ENCODE data around the gene NELFA. TPM values are rescaled to one million over a fixed set of nuclear protein-coding genes. Genes with fewer than 3 reads are reported as not detected.

The NELFA gene
- total RNA-seq, 4 donors from 2014 or later: 22.0 to 80.4 (median 31.8) TPM

DNA sequence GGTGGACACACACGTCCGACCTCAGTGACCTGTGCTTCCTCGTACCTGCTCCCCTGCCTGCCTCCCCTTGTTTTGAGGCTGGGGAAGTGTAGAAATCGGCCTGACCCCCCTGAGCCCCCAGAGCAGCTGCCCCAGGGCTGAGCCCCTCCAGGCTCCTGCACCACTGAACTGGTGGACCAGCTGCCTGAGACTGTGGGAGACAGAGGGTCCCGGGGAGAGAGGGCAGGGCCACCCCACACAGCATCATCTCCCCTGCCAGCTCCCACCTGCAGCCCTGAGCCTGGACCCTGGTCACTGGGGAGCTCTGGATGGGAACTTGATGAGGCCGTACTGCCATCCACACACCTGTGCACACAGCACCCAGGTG, 35.3 kb upstream of the NELFA start:
- in situ Hi-C loops (cut with MboI; ENCODE audit: low pct_ligation_motif_present in 1 of 4, low pct_unique_long_range_greater_than_20kb in 1 of 4, low sequenced_read_pairs in 3 of 4): no loop called here
- TF ChIP-seq POLR2AphosphoS5 (IDR thresholded peaks at IDR 0.05) (no peak), POLR2A (IDR thresholded peaks at IDR 0.05) (no peak), EP300 (IDR thresholded peaks at IDR 0.05; ENCODE audit: low read depth) (no peak)
- TF ChIP-seq, protein P1, sequence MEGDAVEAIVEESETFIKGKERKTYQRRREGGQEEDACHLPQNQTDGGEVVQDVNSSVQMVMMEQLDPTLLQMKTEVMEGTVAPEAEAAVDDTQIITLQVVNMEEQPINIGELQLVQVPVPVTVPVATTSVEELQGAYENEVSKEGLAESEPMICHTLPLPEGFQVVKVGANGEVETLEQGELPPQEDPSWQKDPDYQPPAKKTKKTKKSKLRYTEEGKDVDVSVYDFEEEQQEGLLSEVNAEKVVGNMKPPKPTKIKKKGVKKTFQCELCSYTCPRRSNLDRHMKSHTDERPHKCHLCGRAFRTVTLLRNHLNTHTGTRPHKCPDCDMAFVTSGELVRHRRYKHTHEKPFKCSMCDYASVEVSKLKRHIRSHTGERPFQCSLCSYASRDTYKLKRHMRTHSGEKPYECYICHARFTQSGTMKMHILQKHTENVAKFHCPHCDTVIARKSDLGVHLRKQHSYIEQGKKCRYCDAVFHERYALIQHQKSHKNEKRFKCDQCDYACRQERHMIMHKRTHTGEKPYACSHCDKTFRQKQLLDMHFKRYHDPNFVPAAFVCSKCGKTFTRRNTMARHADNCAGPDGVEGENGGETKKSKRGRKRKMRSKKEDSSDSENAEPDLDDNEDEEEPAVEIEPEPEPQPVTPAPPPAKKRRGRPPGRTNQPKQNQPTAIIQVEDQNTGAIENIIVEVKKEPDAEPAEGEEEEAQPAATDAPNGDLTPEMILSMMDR (IDR thresholded peaks at IDR 0.05): no peak
- DNase-seq: no peak

DNA sequence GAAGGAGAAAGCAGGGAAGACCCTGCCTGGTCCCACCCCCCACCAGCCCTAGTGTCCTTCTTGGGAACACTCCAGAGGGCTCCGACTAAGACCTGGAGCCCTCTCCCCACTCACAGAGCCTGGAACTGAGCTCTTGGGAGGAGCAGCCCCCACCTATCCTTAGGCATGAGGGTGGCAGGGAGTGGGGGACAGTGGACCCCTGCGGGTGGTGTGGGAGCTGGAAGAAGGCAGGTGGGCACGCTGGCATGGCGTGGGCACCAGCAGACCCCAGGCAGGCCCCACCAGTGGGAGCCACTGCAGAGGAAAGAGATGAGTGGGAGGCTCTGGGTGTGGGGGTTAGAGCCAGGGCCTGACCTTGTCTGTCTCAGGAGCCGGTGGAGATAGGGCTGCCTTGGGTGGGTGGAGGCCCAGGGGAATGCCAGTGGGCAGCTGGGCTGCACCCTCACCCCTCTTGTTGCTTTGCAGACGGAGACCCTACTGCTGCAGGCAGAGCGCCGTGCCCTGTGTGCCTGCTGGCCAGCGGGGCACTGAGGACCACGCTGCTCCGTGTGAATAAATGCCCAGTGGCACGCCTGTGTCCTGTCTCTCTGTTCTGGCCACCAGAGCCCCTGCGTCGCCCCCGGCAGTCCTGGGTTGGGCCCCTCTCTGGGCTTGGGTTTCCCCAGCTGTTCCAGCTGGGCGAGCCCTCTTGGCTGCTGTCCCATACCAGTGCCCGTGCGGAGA, 34.8 kb upstream of the NELFA start:
- in situ Hi-C loops (cut with MboI; ENCODE audit: low pct_ligation_motif_present in 1 of 4, low pct_unique_long_range_greater_than_20kb in 1 of 4, low sequenced_read_pairs in 3 of 4): no loop called here
- Histone ChIP-seq H3K36me3 (no peaks in the 10 kb centered on the region), H3K4me1 (peaks cover 0 to 27% (median 22%) of the 10 kb centered on the region in 4 donors), H3K27ac (no peak overlapping the region), H3K4me3 (no peak overlapping the region), H3K27me3 (peaks cover 53% of the 10 kb centered on the region), H3K9me3 (no peaks in the 10 kb centered on the region)
- intact Hi-C loops (cut with DNase I; ENCODE audit: low total_unique reads): no loop called here
- TF ChIP-seq, protein P1 (IDR thresholded peaks at IDR 0.05): no peak
- TF ChIP-seq POLR2A (IDR thresholded peaks at IDR 0.05) (no peak), EP300 (IDR thresholded peaks at IDR 0.05; ENCODE audit: low read depth) (no peak), POLR2AphosphoS5 (IDR thresholded peaks at IDR 0.05) (no peak)
- WGBS, 2 donors (ENCODE audit: low coverage in 1 of 2): 88% methylated on average over 18 of the region's 18 CpGs; no CpG with 5 or more reads in 1 of the 2 donors
- no peak for DNase-seq

More for the DNA sequence above, 35.3 kb upstream of the NELFA start:
- Histone ChIP-seq H3K9me3 (no peaks in the 10 kb centered on the region), H3K4me1 (peaks cover 0 to 27% (median 22%) of the 10 kb centered on the region in 4 donors), H3K27me3 (peaks cover 50% of the 10 kb centered on the region), H3K36me3 (no peaks in the 10 kb centered on the region), H3K4me3 (no peak overlapping the region), H3K27ac (no peak overlapping the region)
- 80% methylated on average over 6 of the region's 6 CpGs; no CpG with 5 or more reads in 1 of the 2 donors for WGBS, 2 donors (ENCODE audit: low coverage in 1 of 2)
- intact Hi-C loops (cut with DNase I; ENCODE audit: low total_unique reads): no loop called here

DNA sequence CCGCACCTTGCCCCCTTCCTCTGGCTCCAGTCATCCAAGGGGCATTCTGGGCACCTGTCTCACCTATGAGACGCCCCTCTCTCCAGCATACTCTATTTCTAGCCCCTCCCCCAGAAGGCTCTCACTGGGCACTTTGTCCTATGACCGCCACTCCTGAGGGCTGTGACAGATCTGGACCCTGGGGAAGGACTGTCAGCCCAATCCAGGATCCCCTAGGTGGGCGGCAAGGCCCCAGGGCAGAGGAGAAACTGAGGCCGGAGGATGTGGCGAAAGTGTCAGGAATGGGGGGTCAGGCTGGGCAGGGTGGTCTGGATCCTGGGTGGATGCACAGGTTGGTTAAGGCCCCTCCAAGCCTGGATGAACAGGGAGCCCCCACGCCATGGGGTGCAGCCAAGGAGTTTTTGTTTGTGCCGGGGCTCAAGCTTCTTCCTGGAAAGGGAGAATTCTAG, 34.2 kb upstream of the NELFA start:
- Histone ChIP-seq H3K27me3 (peaks cover 47% of the 10 kb centered on the region), H3K4me1 (peaks cover 0 to 27% (median 22%) of the 10 kb centered on the region in 4 donors), H3K4me3 (peak overlapping the region in 2 of 4 donors; percentile 90 to 94), H3K27ac (no peak overlapping the region), H3K36me3 (no peaks in the 10 kb centered on the region), H3K9me3 (no peaks in the 10 kb centered on the region)
- in situ Hi-C loops (cut with MboI; ENCODE audit: low pct_ligation_motif_present in 1 of 4, low pct_unique_long_range_greater_than_20kb in 1 of 4, low sequenced_read_pairs in 3 of 4) (no loop called here), intact Hi-C loops (cut with DNase I; ENCODE audit: low total_unique reads) (no loop called here)
- no peak for TF ChIP-seq POLR2AphosphoS5 (IDR thresholded peaks at IDR 0.05)
- no peak for TF ChIP-seq EP300 (IDR thresholded peaks at IDR 0.05; ENCODE audit: low read depth)
- no peak for TF ChIP-seq POLR2A (IDR thresholded peaks at IDR 0.05)
- TF ChIP-seq, protein P1 (IDR thresholded peaks at IDR 0.05): no peak
- 82% methylated on average over 7 of the region's 8 CpGs; no CpG with 5 or more reads in 1 of the 2 donors for WGBS, 2 donors (ENCODE audit: low coverage in 1 of 2)
- DNase-seq: no peak

DNA sequence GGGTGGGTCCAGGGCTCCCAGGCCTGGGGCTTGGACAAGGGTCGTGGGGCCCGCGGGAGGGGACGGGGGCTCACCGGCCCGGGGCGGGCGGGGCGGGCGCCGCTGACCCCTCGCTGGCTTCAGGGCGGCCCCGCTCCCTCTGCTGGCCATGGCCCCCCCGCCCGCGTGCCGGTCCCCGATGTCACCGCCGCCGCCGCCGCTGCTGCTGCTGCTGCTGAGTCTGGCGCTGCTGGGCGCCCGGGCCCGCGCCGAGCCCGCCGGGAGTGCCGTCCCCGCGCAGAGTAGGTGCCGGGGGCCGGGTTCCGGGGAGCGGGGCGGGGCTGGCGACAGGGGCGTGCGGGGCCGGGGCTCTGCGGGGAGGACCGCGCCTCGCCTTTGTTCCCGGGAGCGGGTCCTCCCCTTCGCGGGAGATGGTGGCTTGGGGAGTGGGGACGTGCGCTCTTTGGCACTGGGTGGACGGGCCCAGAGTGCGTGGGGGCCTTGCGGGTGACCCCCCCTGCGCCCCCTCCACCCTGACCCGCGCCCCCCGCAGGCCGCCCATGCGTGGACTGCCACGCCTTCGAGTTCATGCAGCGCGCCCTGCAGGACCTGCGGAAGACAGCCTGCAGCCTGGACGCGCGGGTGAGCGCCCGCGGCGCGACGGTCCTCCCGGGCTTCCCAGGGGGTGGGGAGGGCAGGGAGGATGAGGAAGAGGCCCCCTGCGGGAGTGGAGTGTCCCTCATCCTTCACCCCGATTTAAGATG, 33.6 kb upstream of the NELFA start:
- Histone ChIP-seq H3K9me3 (no peaks in the 10 kb centered on the region), H3K4me1 (peaks cover 0 to 27% (median 22%) of the 10 kb centered on the region in 4 donors), H3K27me3 (peaks cover 41% of the 10 kb centered on the region), H3K27ac (peak overlapping the region; percentile 8 to 70 (median 62)), H3K4me3 (peak overlapping the region; percentile 56 to 94 (median 84)), H3K36me3 (no peaks in the 10 kb centered on the region)
- in situ Hi-C loops (cut with MboI; ENCODE audit: low pct_ligation_motif_present in 1 of 4, low pct_unique_long_range_greater_than_20kb in 1 of 4, low sequenced_read_pairs in 3 of 4) (no loop called here), intact Hi-C loops (cut with DNase I; ENCODE audit: low total_unique reads) (no loop called here)
- DNase-seq: peak; percentile 41
- TF ChIP-seq POLR2A (IDR thresholded peaks at IDR 0.05) (no peak), POLR2AphosphoS5 (IDR thresholded peaks at IDR 0.05) (no peak), EP300 (IDR thresholded peaks at IDR 0.05; ENCODE audit: low read depth) (no peak)
- TF ChIP-seq, protein P1 (IDR thresholded peaks at IDR 0.05): no peak
- 1% methylated on average over 47 of the region's 80 CpGs; no CpG with 5 or more reads in 1 of the 2 donors for WGBS, 2 donors (ENCODE audit: low coverage in 1 of 2)

Measured in transverse colon (tissue), 4 donors.